Peyer's patch (tissue), 4 donors: ENCODE measurements around the gene SPDYC. TPM values are rescaled to one million over a fixed set of nuclear protein-coding genes. Genes with fewer than 3 reads are reported as not detected.

ENCODE experiments used
- DNase-seq, 3 donors: peaks; one replicate each; pipeline ENCODE4 v3.0.0-alpha.2; 2017 to 2019
- H3K27ac ChIP-seq, 4 donors: fragments of 200-600 bp; sonication (generic); one replicate each; pipeline ENCODE4 v1.5.1; 2016 to 2019
- H3K27me3 ChIP-seq, 2 donors: fragments of 200-600 bp; sonication (generic); one replicate each; pipeline ENCODE4 v1.5.1; 2019
- H3K36me3 ChIP-seq, 3 donors: fragments of 200-600 bp; sonication (generic); one replicate each; pipeline ENCODE4 v1.5.1; 2016 to 2019
- H3K4me1 ChIP-seq, 4 donors: fragments of 200-600 bp; sonication (generic); one replicate each; pipeline ENCODE4 v1.5.1; 2016 to 2019
- H3K4me3 ChIP-seq, 4 donors: fragments of 200-600 bp; sonication (generic); 1 replicate in 3 of 4; 2 replicates in 1 of 4; pipeline ENCODE4 v1.5.1; 2016 to 2019; ENCODE audit warnings: mild to moderate bottlenecking in 1 of 4
- H3K9me3 ChIP-seq, 4 donors: fragments of 200-600 bp; sonication (generic); one replicate each; pipeline ENCODE4 v1.5.1; 2016 to 2019; ENCODE audit warnings: mild to moderate bottlenecking in 1 of 4
- CTCF ChIP-seq, 6 experiments: fragments of 450-650 bp in 4 of 6; fragments of 200-600 bp in 2 of 6; sonication (generic) in 1 of 6; IDR thresholded peaks; one replicate each; pipeline ENCODE4 v1.5.1; 2017 to 2019; ENCODE audit warnings: antibody characterized with exemption in 6 of 6, mild to moderate bottlenecking in 3 of 6, moderate library complexity in 1 of 6
- POLR2A ChIP-seq, 2 donors: fragments of 450-650 bp; IDR thresholded peaks; one replicate each; pipeline ENCODE4 v1.5.1; 2017; ENCODE audit warnings: antibody characterized with exemption in 2 of 2, mild to moderate bottlenecking in 2 of 2, moderate library complexity in 2 of 2
- small RNA-seq, 2 donors: library from RNA; depleted of rRNA; stranded (forward); fragments of <200 nt; gene quantifications; one replicate each; pipeline ENCODE3, GENCODE V24; 2016
- total RNA-seq, 4 donors: library from RNA; depleted of rRNA; stranded (reverse); fragments of >200 nt; gene quantifications; one replicate each; pipeline ENCODE4 v1.1.0, GENCODE V29; 2016

SPDYC gene
- total RNA-seq, 4 donors from 2014 or later: not detected

DNA sequence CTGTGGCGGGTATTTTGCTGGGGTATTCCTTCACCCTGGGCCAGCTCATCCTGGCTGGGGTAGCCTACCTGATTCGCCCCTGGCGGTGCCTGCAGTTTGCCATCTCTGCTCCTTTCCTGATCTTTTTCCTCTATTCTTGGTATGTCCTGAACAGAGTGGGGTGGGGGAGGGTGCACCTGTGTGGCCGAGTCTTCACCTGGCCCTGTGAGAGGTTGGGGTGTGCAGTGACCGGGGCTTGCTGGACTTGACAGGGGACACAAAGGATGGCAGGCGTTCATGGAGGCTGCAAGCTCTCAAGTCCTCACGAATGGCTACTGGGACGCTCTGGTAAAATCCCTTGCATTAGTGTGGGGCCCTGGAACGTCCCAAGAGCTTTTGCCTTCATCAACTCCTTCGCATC is 51.0 kb downstream of the SPDYC start:
- no peak overlapping the region for H3K4me3 ChIP-seq
- DNase-seq: no peak
- H3K27me3 ChIP-seq: no peaks in the 10 kb centered on the region
- peaks cover 0 to 13% (median 2%) of the 10 kb centered on the region in 4 donors for H3K4me1 ChIP-seq
- no peaks in the 10 kb centered on the region for H3K36me3 ChIP-seq
- H3K27ac ChIP-seq: no peak overlapping the region
- TF ChIP-seq POLR2A (IDR thresholded peaks at IDR 0.05) (no peak), CTCF (IDR thresholded peaks at IDR 0.05) (no peak)
- H3K9me3 ChIP-seq: no peaks in the 10 kb centered on the region

Small RNA genes within 50 kb of the gene (small RNA-seq; reads per million reads assigned to genes)
- gene HIGD1AP10 (0 reads per million in 2 donors), gene PDCL2P2 (0 reads per million in 2 donors), gene RNU2-23P (0 to 0.18 reads per million in 2 donors)

Other genes starting within 250 kb of the SPDYC start
- gene PPP2R5B, start 245.5 kb upstream of the SPDYC start, total RNA-seq: 10 to 100 TPM; 20.0 to 46.2 (median 22.5) TPM
- not detected for gene GPHA2, start 234.3 kb upstream of the SPDYC start, total RNA-seq
- not detected for gene MAJIN, start 198.1 kb upstream of the SPDYC start, total RNA-seq
- 10 to 100 TPM in 3 of 4 donors, 1 to 10 TPM in 1; 5.0 to 12.0 (median 11.2) TPM for gene BATF2, start 173.3 kb upstream of the SPDYC start, total RNA-seq
- gene ARL2, start 156.1 kb upstream of the SPDYC start, total RNA-seq: 100 to 1,000 TPM in 1 of 4 donors, 10 to 100 TPM in 3; 64.4 to 103 (median 77.2) TPM
- 10 to 100 TPM; 15.7 to 39.0 (median 27.3) TPM for gene SNX15, start 142.8 kb upstream of the SPDYC start, total RNA-seq
- 10 to 100 TPM; 10.9 to 21.5 (median 13.9) TPM for gene SAC3D1, start 129.0 kb upstream of the SPDYC start, total RNA-seq
- gene NAALADL1, start 111.7 kb upstream of the SPDYC start, total RNA-seq: 1,000 to 10,000 TPM in 2 of 4 donors, 100 to 1,000 TPM in 1, 10 to 100 TPM in 1; 40.4 to 1,241 (median 898) TPM
- gene CDCA5, start 86.2 kb upstream of the SPDYC start, total RNA-seq: 10 to 100 TPM in 1 of 4 donors, 1 to 10 TPM in 2, under 1 TPM in 1; 0.94 to 27.2 (median 6.4) TPM
- 10 to 100 TPM; 53.9 to 67.6 (median 55.5) TPM for gene ZFPL1, start 86.0 kb upstream of the SPDYC start, total RNA-seq
- 100 to 1,000 TPM; 280 to 636 (median 416) TPM for gene VPS51, start 74.0 kb upstream of the SPDYC start, total RNA-seq
- 10 to 100 TPM; 19.8 to 78.1 (median 58.5) TPM for gene TM7SF2, start 58.4 kb upstream of the SPDYC start, total RNA-seq
- gene ZNHIT2, start 52.5 kb upstream of the SPDYC start, total RNA-seq: 10 to 100 TPM in 3 of 4 donors, 1 to 10 TPM in 1; 8.7 to 20.6 (median 13.8) TPM
- gene FAU, start 48.1 kb upstream of the SPDYC start, total RNA-seq: 100 to 1,000 TPM; 412 to 714 (median 579) TPM
- 10 to 100 TPM; 36.2 to 50.3 (median 45.7) TPM for gene MRPL49, start 47.9 kb upstream of the SPDYC start, total RNA-seq
- gene SYVN1, start 35.7 kb upstream of the SPDYC start, total RNA-seq: 10 to 100 TPM; 37.1 to 61.9 (median 51.6) TPM
- gene CAPN1, start 11.7 kb downstream of the SPDYC start, total RNA-seq: 100 to 1,000 TPM; 320 to 598 (median 559) TPM
- gene POLA2, start 91.7 kb downstream of the SPDYC start, total RNA-seq: 10 to 100 TPM in 2 of 4 donors, 1 to 10 TPM in 2; 6.8 to 25.6 (median 13.1) TPM
- 10 to 100 TPM; 13.2 to 26.9 (median 24.7) TPM for gene CDC42EP2, start 144.6 kb downstream of the SPDYC start, total RNA-seq
- 10 to 100 TPM; 25.0 to 47.0 (median 39.5) TPM for gene DPF2, start 163.6 kb downstream of the SPDYC start, total RNA-seq
- gene TIGD3, start 184.5 kb downstream of the SPDYC start, total RNA-seq: 10 to 100 TPM in 1 of 4 donors, 1 to 10 TPM in 3; 3.3 to 11.7 (median 7.7) TPM
- 10 to 100 TPM; 23.3 to 50.6 (median 40.2) TPM for gene SLC25A45, start 212.4 kb downstream of the SPDYC start, total RNA-seq
- 100 to 1,000 TPM in 2 of 4 donors, 10 to 100 TPM in 2; 51.2 to 115 (median 102) TPM for gene FRMD8, start 216.4 kb downstream of the SPDYC start, total RNA-seq